Loucy (cell line): ENCODE measurements around the gene NUP188.

Experiments
- H2AFZ ChIP-seq: fragments of 200-600 bp; sonication (generic); 2 replicates; pipeline ENCODE4 v1.6.0; 2016; ENCODE audit warnings: antibody characterized with exemption, mild to moderate bottlenecking, low read length, moderate library complexity
- H3F3A ChIP-seq: fragments of 200-600 bp; 2 replicates; pipeline ENCODE4 v1.6.0; 2016; ENCODE audit warnings: antibody characterized with exemption, low read depth, mild to moderate bottlenecking
- H3K27me3 ChIP-seq: fragments of 200-600 bp; sonication (generic); 2 replicates; pipeline ENCODE4 v1.6.1; 2014; ENCODE audit warnings: low read length, mild to moderate bottlenecking; ENCODE audit not compliant: insufficient read depth, poor library complexity, severe bottlenecking
- H3K36me3 ChIP-seq: fragments of 200-600 bp; sonication (generic); 2 replicates; pipeline ENCODE4 v1.6.1; 2016; ENCODE audit warnings: low read length; ENCODE audit not compliant: insufficient read depth
- H3K4me1 ChIP-seq: fragments of 200-600 bp; sonication (generic); 2 replicates; pipeline ENCODE4 v1.5.1; 2014; ENCODE audit warnings: low read length, mild to moderate bottlenecking; ENCODE audit not compliant: insufficient read depth, poor library complexity, severe bottlenecking
- H3K4me2 ChIP-seq: fragments of 200-600 bp; sonication (generic); 2 replicates; pipeline ENCODE4 v1.6.0; 2014; ENCODE audit warnings: antibody characterized with exemption, low read length, low read depth, mild to moderate bottlenecking; ENCODE audit not compliant: poor library complexity, severe bottlenecking
- H3K4me3 ChIP-seq: fragments of 200-600 bp; sonication (generic); 2 replicates; pipeline ENCODE4 v1.5.1; 2014; ENCODE audit warnings: low read length, mild to moderate bottlenecking, mixed read lengths; ENCODE audit not compliant: poor library complexity, severe bottlenecking
- H3K79me2 ChIP-seq: fragments of 200-600 bp; sonication (generic); 2 replicates; pipeline ENCODE4 v1.6.1; 2014; ENCODE audit warnings: low read length; ENCODE audit not compliant: insufficient read depth
- H3K9ac ChIP-seq: fragments of 200-600 bp; sonication (generic); 2 replicates; pipeline ENCODE4 v1.6.0; 2014; ENCODE audit warnings: mild to moderate bottlenecking, low read depth, low read length, moderate library complexity; ENCODE audit not compliant: poor library complexity, severe bottlenecking
- H3K9me2 ChIP-seq: fragments of 200-600 bp; sonication (generic); replicated peaks from 2 replicates; pipeline ENCODE4 v1.6.1; 2016; ENCODE audit warnings: low read depth, low read length, mixed read lengths
- H3K9me3 ChIP-seq: fragments of 200-600 bp; sonication (generic); 2 replicates; pipeline ENCODE4 v1.6.1; 2014; ENCODE audit warnings: mild to moderate bottlenecking, antibody characterized with exemption, low read length, low read depth; ENCODE audit not compliant: insufficient read depth
- H4K20me1 ChIP-seq: fragments of 200-600 bp; sonication (generic); 2 replicates; pipeline ENCODE4 v1.6.0; 2014; ENCODE audit warnings: antibody characterized with exemption, low read length, mild to moderate bottlenecking; ENCODE audit not compliant: insufficient read depth, poor library complexity, severe bottlenecking
- EZH2phosphoT487 ChIP-seq: fragments of 200-600 bp; IDR thresholded peaks from 2 replicates; pipeline ENCODE4 v1.6.1; 2018; ENCODE audit warnings: antibody characterized with exemption, mild to moderate bottlenecking, moderate library complexity, borderline replicate concordance
- TF ChIP-seq, protein P1 (sequence below): fragments of 200-600 bp; sonication (generic); conservative IDR thresholded peaks from 2 replicates; pipeline ENCODE4 v1.5.1; 2014; ENCODE audit warnings: mild to moderate bottlenecking, antibody characterized with exemption, low read length

The NUP188 gene

DNA sequence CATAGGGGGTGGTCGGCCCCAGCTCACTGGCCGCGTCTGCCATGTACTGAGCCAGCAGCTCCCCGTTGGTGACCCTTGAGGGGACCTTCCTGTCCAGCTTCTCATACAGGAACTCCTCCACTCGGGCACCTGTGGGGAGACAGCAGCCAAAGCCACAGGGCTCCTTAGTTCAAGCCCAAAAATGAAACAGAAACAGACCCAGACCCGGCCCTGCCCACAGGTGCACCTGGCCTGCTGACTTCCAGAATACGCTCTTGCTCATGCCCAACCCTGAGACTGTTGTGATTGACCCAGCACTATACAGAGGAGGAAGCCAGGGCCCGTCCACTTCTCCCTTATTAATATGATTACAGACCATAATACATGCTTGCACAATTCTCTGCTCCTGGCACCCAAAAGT is 73.6 kb downstream of the NUP188 start:
- Histone ChIP-seq H3K36me3 (no peaks in the 10 kb centered on the region), H3K4me1 (peaks cover 4% of the 10 kb centered on the region), H2AFZ (no peak overlapping the region), H3K4me3 (no peak overlapping the region), H3K9ac (no peak overlapping the region), H3F3A (no peaks in the 10 kb centered on the region), H3K9me2 (no peaks in the 10 kb centered on the region), H4K20me1 (peaks cover 5% of the 10 kb centered on the region), H3K27me3 (no peaks in the 10 kb centered on the region), H3K9me3 (no peaks in the 10 kb centered on the region), H3K79me2 (peaks cover 8% of the 10 kb centered on the region; the same call in 1 of the 2 replicates), H3K4me2 (no peak overlapping the region)
- no peak for TF ChIP-seq EZH2phosphoT487
- TF ChIP-seq, protein P1, sequence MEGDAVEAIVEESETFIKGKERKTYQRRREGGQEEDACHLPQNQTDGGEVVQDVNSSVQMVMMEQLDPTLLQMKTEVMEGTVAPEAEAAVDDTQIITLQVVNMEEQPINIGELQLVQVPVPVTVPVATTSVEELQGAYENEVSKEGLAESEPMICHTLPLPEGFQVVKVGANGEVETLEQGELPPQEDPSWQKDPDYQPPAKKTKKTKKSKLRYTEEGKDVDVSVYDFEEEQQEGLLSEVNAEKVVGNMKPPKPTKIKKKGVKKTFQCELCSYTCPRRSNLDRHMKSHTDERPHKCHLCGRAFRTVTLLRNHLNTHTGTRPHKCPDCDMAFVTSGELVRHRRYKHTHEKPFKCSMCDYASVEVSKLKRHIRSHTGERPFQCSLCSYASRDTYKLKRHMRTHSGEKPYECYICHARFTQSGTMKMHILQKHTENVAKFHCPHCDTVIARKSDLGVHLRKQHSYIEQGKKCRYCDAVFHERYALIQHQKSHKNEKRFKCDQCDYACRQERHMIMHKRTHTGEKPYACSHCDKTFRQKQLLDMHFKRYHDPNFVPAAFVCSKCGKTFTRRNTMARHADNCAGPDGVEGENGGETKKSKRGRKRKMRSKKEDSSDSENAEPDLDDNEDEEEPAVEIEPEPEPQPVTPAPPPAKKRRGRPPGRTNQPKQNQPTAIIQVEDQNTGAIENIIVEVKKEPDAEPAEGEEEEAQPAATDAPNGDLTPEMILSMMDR: no peak

DNA sequence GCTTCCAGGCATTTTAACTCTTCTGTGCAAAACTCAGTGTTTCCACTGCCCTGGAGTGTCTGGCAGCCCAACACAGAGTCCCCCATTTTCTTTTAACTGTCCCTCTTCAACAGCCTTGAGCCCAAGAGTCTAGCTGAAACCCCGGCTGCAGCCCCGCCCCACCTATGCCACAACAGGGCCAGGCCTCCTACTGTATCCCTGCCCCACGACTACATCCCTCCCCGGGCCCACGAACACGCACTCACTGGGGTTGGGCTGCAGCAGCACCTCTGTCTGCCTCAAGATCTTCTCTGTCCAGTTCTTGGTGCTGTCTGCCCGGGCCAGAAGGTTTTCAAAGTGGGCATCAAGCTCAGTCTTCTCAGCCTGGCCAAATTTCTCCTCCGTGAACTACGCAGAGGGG is 74.5 kb downstream of the NUP188 start:
- Histone ChIP-seq H3K4me2 (peak overlapping the region; percentile 24), H4K20me1 (peaks cover 5% of the 10 kb centered on the region), H3K9me2 (no peaks in the 10 kb centered on the region), H3F3A (no peaks in the 10 kb centered on the region), H2AFZ (no peak overlapping the region), H3K4me1 (peaks cover 10% of the 10 kb centered on the region), H3K79me2 (peaks cover 18% of the 10 kb centered on the region), H3K4me3 (no peak overlapping the region), H3K27me3 (no peaks in the 10 kb centered on the region), H3K9ac (no peak overlapping the region), H3K9me3 (no peaks in the 10 kb centered on the region), H3K36me3 (no peaks in the 10 kb centered on the region)
- no peak for TF ChIP-seq EZH2phosphoT487
- TF ChIP-seq, protein P1: no peak

GRCh38 chr9:129023036-129023907 is 75.8 kb downstream of the NUP188 start:
- no peak for TF ChIP-seq EZH2phosphoT487
- TF ChIP-seq, protein P1: no peak
- Histone ChIP-seq H3K9ac (no peak overlapping the region), H2AFZ (no peak overlapping the region), H3K36me3 (no peaks in the 10 kb centered on the region), H3K4me2 (peak overlapping the region; percentile 24), H3K79me2 (peaks cover 25% of the 10 kb centered on the region), H3K9me2 (no peaks in the 10 kb centered on the region), H3K4me1 (peaks cover 10% of the 10 kb centered on the region), H3K27me3 (no peaks in the 10 kb centered on the region), H3K9me3 (no peaks in the 10 kb centered on the region), H4K20me1 (peaks cover 11% of the 10 kb centered on the region), H3K4me3 (no peak overlapping the region), H3F3A (no peaks in the 10 kb centered on the region)
